ENCODE measurements around the gene PAFAH2.

Gene PAFAH2

GRCh38 chr1:26038904-26039303 lies 41.0 kb upstream of the PAFAH2 start:
- Histone ChIP-seq H3K27ac (ENCODE audit: insufficient read depth, low read depth, low read length, poor library complexity, severe bottlenecking) (no peak overlapping the region), H3K36me3 (ENCODE audit: control insufficient read depth, insufficient read depth, low read length) (no peaks in the 10 kb centered on the region), H3K27me3 (ENCODE audit: control insufficient read depth, insufficient read depth, low read length, poor library complexity, severe bottlenecking) (peaks cover 59% of the 10 kb centered on the region), H3K4me1 (ENCODE audit: control insufficient read depth, insufficient read depth, low read length) (peaks cover 11% of the 10 kb centered on the region), H3K9me3 (ENCODE audit: control insufficient read depth, low read length) (no peaks in the 10 kb centered on the region), H3K4me3 (ENCODE audit: insufficient read depth, low read depth, low read length) (no peak overlapping the region)
- 87 to 92% methylated on average over 6 of the region's 6 CpGs for WGBS, 2 experiments

DNA sequence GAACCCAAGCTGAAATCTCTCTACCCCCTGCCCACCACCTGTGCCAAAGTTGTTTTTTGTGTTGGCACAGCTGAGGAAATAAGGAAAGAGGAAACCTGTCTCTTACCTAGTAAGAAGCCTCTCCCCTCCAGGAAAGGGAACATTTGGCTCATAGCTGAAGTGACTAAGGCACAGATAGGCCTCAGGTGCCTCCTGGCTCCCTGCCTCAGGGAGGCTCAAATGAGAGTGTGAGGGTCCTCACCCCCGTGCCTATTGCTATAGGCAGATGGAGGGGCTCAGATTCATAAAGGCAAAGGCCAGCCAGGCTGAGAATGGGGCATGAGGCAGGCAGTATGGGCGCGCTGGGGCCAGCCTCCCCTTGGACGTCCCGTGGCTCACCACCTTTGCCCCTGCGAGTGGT lies 40.6 kb upstream of the PAFAH2 start:
- peaks cover 59% of the 10 kb centered on the region for H3K27me3 ChIP-seq (ENCODE audit: control insufficient read depth, insufficient read depth, low read length, poor library complexity, severe bottlenecking)
- no peaks in the 10 kb centered on the region for H3K9me3 ChIP-seq (ENCODE audit: control insufficient read depth, low read length)
- 90 to 91% methylated on average over 6 of the region's 6 CpGs for WGBS, 2 experiments
- no peaks in the 10 kb centered on the region for H3K36me3 ChIP-seq (ENCODE audit: control insufficient read depth, insufficient read depth, low read length)
- H3K4me1 ChIP-seq (ENCODE audit: control insufficient read depth, insufficient read depth, low read length) = peaks cover 11% of the 10 kb centered on the region
- no peak overlapping the region for H3K27ac ChIP-seq (ENCODE audit: insufficient read depth, low read depth, low read length, poor library complexity, severe bottlenecking)
- no peak overlapping the region for H3K4me3 ChIP-seq (ENCODE audit: insufficient read depth, low read depth, low read length)

DNA sequence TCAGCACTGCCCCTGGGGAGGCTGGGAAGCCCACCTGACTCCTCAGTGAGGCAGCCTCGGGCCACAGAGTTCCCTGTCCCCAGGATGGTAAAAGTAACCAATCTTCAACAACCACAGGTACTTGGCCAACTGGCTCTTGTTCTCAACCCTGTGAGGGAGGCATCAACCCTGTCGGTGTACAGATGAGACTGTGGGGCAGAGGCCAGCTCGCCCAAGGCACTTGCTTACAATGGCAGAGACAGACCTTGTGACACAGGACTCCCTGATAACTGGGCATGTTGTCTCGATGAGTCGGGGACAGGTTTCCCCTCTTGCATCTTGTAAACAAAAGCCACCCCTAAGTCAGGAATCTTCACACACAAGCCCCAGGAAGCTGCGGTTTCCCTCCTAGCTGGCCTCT lies 40.0 kb upstream of the PAFAH2 start:
- Histone ChIP-seq H3K9me3 (ENCODE audit: control insufficient read depth, low read length) (no peaks in the 10 kb centered on the region), H3K4me1 (ENCODE audit: control insufficient read depth, insufficient read depth, low read length) (peaks cover 11% of the 10 kb centered on the region), H3K27ac (ENCODE audit: insufficient read depth, low read depth, low read length, poor library complexity, severe bottlenecking) (no peak overlapping the region), H3K27me3 (ENCODE audit: control insufficient read depth, insufficient read depth, low read length, poor library complexity, severe bottlenecking) (peaks cover 55% of the 10 kb centered on the region), H3K36me3 (ENCODE audit: control insufficient read depth, insufficient read depth, low read length) (no peaks in the 10 kb centered on the region), H3K4me3 (ENCODE audit: insufficient read depth, low read depth, low read length) (no peak overlapping the region)
- 88 to 89% methylated on average over 6 of the region's 6 CpGs for WGBS, 2 experiments

- no peaks in the 10 kb centered on the region for H3K9me3 ChIP-seq (ENCODE audit: control insufficient read depth, low read length)
- no peak overlapping the region for H3K4me3 ChIP-seq (ENCODE audit: insufficient read depth, low read depth, low read length)
- no peaks in the 10 kb centered on the region for H3K36me3 ChIP-seq (ENCODE audit: control insufficient read depth, insufficient read depth, low read length)
- no peak overlapping the region for H3K27ac ChIP-seq (ENCODE audit: insufficient read depth, low read depth, low read length, poor library complexity, severe bottlenecking)
- H3K4me1 ChIP-seq (ENCODE audit: control insufficient read depth, insufficient read depth, low read length) = peaks cover 11% of the 10 kb centered on the region
- peaks cover 44% of the 10 kb centered on the region for H3K27me3 ChIP-seq (ENCODE audit: control insufficient read depth, insufficient read depth, low read length, poor library complexity, severe bottlenecking)
- 87 to 88% methylated on average over 11 of the region's 11 CpGs for WGBS, 2 experiments
These were observed 39.0 kb upstream of the PAFAH2 start for GRCh38 chr1:26036756-26037281.

- Histone ChIP-seq H3K9me3 (ENCODE audit: control insufficient read depth, low read length) (no peaks in the 10 kb centered on the region), H3K36me3 (ENCODE audit: control insufficient read depth, insufficient read depth, low read length) (no peaks in the 10 kb centered on the region), H3K4me3 (ENCODE audit: insufficient read depth, low read depth, low read length) (peak overlapping the region; percentile 80), H3K27ac (ENCODE audit: insufficient read depth, low read depth, low read length, poor library complexity, severe bottlenecking) (no peak overlapping the region), H3K27me3 (ENCODE audit: control insufficient read depth, insufficient read depth, low read length, poor library complexity, severe bottlenecking) (peaks cover 37% of the 10 kb centered on the region), H3K4me1 (ENCODE audit: control insufficient read depth, insufficient read depth, low read length) (peaks cover 11% of the 10 kb centered on the region)
- 19 to 22% methylated on average over 39 of the region's 39 CpGs for WGBS, 2 experiments
These were observed 38.3 kb upstream of the PAFAH2 start for GRCh38 chr1:26035959-26036755.

GRCh38 chr1:26035203-26035958 lies 37.5 kb upstream of the PAFAH2 start:
- Histone ChIP-seq H3K4me3 (ENCODE audit: insufficient read depth, low read depth, low read length) (peak overlapping the region; percentile 80), H3K27me3 (ENCODE audit: control insufficient read depth, insufficient read depth, low read length, poor library complexity, severe bottlenecking) (peaks cover 35% of the 10 kb centered on the region), H3K4me1 (ENCODE audit: control insufficient read depth, insufficient read depth, low read length) (peaks cover 11% of the 10 kb centered on the region), H3K27ac (ENCODE audit: insufficient read depth, low read depth, low read length, poor library complexity, severe bottlenecking) (no peak overlapping the region), H3K36me3 (ENCODE audit: control insufficient read depth, insufficient read depth, low read length) (no peaks in the 10 kb centered on the region), H3K9me3 (ENCODE audit: control insufficient read depth, low read length) (no peaks in the 10 kb centered on the region)
- 1% methylated on average over 60 of the region's 60 CpGs for WGBS, 2 experiments

DNA sequence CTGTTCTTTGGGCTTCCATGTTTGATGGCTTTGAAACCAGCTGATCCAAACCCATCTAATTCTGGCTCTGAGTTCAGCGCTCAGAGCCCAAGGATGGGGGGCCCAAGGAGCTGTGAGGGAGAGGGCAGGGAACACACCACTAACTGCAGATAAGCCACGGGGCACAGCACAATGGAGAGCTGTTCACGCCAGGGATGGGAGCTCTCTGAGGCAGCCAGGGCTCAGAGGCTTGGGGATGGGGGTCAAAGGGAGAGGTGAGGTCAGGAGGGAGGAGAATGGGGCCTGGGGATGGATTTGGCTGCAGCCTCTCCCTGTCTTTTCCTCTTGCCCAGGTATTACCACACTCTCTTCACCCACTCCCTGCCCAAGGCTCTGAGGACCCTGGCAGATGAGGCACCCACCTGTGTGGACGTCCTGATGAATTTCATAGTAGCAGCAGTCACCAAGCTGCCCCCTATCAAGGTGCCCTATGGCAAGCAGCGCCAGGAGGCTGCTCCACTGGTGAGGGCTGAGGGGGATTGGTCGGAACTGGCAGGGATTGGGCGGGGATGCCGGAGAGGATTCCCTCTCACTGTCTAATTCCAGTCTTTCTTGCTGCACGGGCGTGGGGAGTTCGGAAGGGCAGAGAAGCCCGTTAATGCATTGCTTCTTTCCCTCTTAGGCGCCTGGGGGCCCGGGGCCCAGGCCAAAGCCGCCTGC lies 36.8 kb upstream of the PAFAH2 start:
- H3K4me3 ChIP-seq (ENCODE audit: insufficient read depth, low read depth, low read length) = peak overlapping the region; percentile 80
- H3K36me3 ChIP-seq (ENCODE audit: control insufficient read depth, insufficient read depth, low read length) = no peaks in the 10 kb centered on the region
- 23 to 25% methylated on average over 15 of the region's 15 CpGs for WGBS, 2 experiments

DNA sequence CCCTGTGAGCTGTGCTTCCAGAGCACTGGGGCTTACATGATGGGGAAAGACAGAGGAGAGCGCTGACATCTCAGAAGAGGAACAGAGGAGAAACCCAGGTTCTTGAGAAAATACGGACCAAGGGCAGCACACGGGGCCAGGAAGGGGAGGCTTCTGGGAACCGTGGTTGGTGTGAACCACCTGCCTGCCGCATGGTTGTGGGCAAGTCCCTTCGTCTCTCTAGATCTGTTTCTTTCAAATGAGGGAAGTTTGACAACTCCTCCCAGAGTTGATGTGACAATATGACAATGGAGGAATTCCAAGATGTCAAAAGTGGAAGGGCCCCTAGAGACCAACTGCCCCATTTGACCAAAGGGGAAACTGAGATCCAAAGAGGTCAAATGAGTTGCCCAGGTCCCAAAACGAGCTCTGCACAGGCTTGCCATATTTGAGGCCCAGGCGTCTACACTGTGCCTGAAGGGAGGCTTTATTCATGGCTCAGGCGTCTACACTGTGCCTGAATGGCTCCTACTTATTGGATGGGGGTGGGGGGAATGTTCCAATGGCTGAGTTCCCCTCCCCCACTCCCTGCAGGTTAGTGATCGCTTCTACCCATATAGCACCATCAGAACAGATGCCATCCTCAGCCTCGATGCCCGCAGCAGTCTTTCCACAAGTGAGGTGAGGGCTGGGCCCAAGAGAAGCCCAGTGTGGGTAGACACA lies 34.9 kb upstream of the PAFAH2 start:
- peaks cover 35% of the 10 kb centered on the region for H3K27me3 ChIP-seq (ENCODE audit: control insufficient read depth, insufficient read depth, low read length, poor library complexity, severe bottlenecking)
- no peak overlapping the region for H3K27ac ChIP-seq (ENCODE audit: insufficient read depth, low read depth, low read length, poor library complexity, severe bottlenecking)
- WGBS, 2 experiments = 89% methylated on average over 12 of the region's 12 CpGs
- H3K4me1 ChIP-seq (ENCODE audit: control insufficient read depth, insufficient read depth, low read length) = peaks cover 11% of the 10 kb centered on the region
- no peaks in the 10 kb centered on the region for H3K9me3 ChIP-seq (ENCODE audit: control insufficient read depth, low read length)
- H3K4me3 ChIP-seq (ENCODE audit: insufficient read depth, low read depth, low read length) = no peak overlapping the region
- no peaks in the 10 kb centered on the region for H3K36me3 ChIP-seq (ENCODE audit: control insufficient read depth, insufficient read depth, low read length)

More for the DNA sequence above, 36.8 kb upstream of the PAFAH2 start:
- H3K27ac ChIP-seq (ENCODE audit: insufficient read depth, low read depth, low read length, poor library complexity, severe bottlenecking) = no peak overlapping the region
- H3K27me3 ChIP-seq (ENCODE audit: control insufficient read depth, insufficient read depth, low read length, poor library complexity, severe bottlenecking) = peaks cover 35% of the 10 kb centered on the region
- no peaks in the 10 kb centered on the region for H3K9me3 ChIP-seq (ENCODE audit: control insufficient read depth, low read length)
- H3K4me1 ChIP-seq (ENCODE audit: control insufficient read depth, insufficient read depth, low read length) = peaks cover 11% of the 10 kb centered on the region

DNA sequence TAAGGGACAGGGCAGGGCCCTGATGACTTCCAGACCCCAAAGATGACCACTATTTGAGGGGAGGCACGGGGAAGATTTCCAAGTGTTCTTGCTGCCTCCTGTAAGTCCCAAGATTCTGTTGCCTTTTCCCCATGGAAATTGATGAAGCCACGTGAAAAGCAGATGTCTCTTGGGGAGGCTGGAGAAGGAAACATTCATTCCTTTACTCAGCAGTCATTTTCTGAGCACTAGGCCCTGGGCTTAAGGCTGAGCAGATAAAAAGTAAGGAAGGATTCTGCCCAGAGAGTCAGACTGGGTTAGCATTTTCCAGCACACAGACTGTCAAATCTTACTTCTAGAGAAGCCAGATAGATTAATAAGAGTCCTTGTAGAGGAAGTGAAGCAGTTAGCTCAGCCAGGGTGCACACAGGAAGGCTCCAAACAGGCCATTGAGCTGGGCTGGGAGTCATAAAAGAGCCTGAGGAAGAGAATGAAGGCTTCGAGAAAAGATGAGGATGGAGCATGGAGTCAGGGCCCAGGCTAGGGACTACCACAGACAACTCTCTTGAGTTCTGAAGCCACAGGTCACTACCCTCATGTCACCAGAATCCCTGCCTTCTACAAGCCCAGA lies 33.9 kb upstream of the PAFAH2 start:
- WGBS, 2 experiments = 79 to 80% methylated on average over 3 of the region's 3 CpGs
- Histone ChIP-seq H3K27ac (ENCODE audit: insufficient read depth, low read depth, low read length, poor library complexity, severe bottlenecking) (no peak overlapping the region), H3K27me3 (ENCODE audit: control insufficient read depth, insufficient read depth, low read length, poor library complexity, severe bottlenecking) (peaks cover 26% of the 10 kb centered on the region), H3K4me3 (ENCODE audit: insufficient read depth, low read depth, low read length) (no peak overlapping the region), H3K4me1 (ENCODE audit: control insufficient read depth, insufficient read depth, low read length) (peaks cover 11% of the 10 kb centered on the region), H3K9me3 (ENCODE audit: control insufficient read depth, low read length) (no peaks in the 10 kb centered on the region), H3K36me3 (ENCODE audit: control insufficient read depth, insufficient read depth, low read length) (no peaks in the 10 kb centered on the region)
